ENCODE results near the gene CREB3L2.
"Not testable (repeated sequence)": the region's sequence is repeated elsewhere in the genome, so short reads cannot be mapped to it uniquely, and the experiment has no call there.

The CREB3L2 gene

GRCh38 chr7:138014201-138014600 lies 12.3 kb upstream of the CREB3L2 start:
- not testable (repeated sequence) for DNase-seq (ENCODE audit: extremely low read depth in 1 of 2, low read depth in 1 of 2)

GRCh38 chr7:138009350-138009653 lies 7.4 kb upstream of the CREB3L2 start:
- no peak for DNase-seq (ENCODE audit: extremely low read depth in 1 of 2, low read depth in 1 of 2)

GRCh38 chr7:138008588-138009349 lies 6.9 kb upstream of the CREB3L2 start:
- no peak for DNase-seq (ENCODE audit: extremely low read depth in 1 of 2, low read depth in 1 of 2)

GRCh38 chr7:138008019-138008587 lies 6.2 kb upstream of the CREB3L2 start:
- no peak for DNase-seq (ENCODE audit: extremely low read depth in 1 of 2, low read depth in 1 of 2)

DNA sequence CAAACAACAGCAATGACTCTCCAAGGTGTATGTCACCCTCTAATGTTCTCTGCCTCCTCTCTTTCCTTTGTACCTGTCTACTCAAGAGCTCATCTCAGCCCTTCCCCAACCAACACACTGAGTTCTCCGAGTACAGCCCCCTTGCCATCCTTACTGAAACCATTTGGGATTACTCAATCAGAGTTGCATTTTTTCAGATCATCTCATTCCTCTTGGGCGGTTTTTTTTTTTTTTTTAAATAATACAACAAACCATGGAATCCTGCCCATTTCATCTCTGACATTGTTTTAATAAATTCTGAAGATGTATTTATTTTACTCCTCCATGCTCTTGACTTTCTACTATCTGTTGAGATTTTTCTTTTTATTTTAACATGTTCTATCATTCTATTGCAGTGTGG lies 4.2 kb upstream of the CREB3L2 start:
- no peak for DNase-seq (ENCODE audit: extremely low read depth in 1 of 2, low read depth in 1 of 2)

- DNase-seq (ENCODE audit: extremely low read depth in 1 of 2, low read depth in 1 of 2): no peak
Observed at GRCh38 chr7:138004936-138005335, 3.0 kb upstream of the CREB3L2 start.

- no peak for DNase-seq (ENCODE audit: extremely low read depth in 1 of 2, low read depth in 1 of 2)
Observed at GRCh38 chr7:138004046-138004445, 2.2 kb upstream of the CREB3L2 start.

GRCh38 chr7:138002828-138003189 lies 923 bp upstream of the CREB3L2 start:
- DNase-seq (ENCODE audit: extremely low read depth in 1 of 2, low read depth in 1 of 2): no peak

DNA sequence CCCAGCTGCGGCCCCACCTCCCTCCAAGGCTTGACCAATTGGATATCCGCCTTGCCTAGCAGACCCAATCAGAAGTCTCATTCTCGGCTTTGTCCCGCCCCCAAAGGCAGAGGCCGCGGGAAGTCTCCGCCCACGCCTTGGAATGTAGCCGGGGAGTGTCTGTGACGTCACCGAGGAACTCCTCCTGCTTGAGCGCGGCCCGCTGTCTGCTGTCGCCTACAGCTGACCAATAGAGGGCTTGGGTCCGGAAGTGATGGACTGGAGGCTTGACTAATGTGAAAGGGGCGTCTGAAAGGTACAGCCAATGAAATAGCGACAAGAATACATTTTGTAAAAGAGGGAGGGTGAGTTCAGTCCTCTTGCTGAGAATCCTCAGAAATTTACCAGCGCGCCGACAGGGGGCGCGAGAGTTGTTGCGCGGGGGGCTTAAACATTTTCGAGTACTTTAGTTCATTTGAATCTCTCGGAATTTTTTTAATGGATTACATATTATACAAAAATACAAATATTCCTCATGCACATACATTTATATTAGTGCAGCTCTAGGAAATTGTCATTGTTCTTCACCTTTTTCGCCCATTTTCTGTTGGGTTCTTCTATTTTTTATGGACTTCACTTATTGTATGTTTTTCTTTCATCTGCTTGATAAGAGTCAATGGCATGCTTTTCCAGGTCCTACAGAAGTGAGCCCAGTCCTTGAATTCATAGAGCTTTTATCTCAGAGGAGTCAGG lies 376 bp upstream of the CREB3L2 start:
- DNase-seq (ENCODE audit: extremely low read depth in 1 of 2, low read depth in 1 of 2): peak; percentile 89 to 95

- no peak for DNase-seq (ENCODE audit: extremely low read depth in 1 of 2, low read depth in 1 of 2)
Observed at GRCh38 chr7:138000081-138000701, 1.7 kb downstream of the CREB3L2 start.

DNA sequence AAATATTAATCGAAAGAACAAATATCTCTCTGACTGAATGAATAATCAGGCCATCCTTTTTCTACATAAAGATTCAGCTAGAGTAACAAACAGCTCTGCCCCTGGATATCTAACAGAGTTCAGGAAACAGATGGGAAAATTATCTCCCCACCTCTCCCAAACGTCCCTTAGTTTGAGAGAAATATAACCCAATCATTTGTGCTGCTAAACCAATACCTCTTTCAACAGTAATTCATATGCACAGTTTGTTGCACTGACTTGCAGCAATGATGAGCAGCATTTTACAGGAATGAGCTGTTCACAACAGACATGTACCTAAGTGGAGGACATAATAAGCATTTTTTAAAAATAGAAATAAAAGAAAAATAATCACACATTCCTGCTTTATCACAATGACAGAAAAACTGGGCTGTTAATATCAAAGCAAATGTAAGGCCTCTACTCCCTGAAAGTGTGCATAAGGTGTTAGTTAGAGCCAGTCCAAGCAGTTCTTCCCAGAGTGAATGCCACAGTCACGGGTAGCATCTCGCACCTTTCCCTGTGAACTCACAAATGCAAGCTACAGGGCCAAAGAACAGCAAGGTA lies 2.3 kb downstream of the CREB3L2 start:
- no peak for DNase-seq (ENCODE audit: extremely low read depth in 1 of 2, low read depth in 1 of 2)

GRCh38 chr7:137998250-137998649 lies 3.6 kb downstream of the CREB3L2 start:
- DNase-seq (ENCODE audit: extremely low read depth in 1 of 2, low read depth in 1 of 2): no peak

DNA sequence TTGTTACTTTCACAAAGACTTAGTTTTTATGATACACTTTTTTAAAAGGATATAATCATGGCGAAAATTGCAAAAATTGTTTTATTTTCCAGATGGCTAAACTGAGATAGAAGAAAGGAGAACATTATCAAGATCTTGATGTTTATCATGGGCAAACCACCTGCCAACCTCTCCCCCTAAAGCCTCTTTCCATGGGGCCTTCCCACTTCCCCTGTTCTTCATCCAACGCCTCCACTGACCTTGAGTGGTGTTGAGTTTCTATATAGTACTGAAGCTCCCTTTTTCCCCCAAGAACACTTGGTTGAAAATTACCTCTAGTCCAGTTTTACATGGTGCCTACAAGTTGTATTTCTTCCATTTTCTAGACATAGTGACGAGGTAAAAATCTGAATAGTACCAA lies 5.0 kb downstream of the CREB3L2 start:
- no peak for DNase-seq (ENCODE audit: extremely low read depth in 1 of 2, low read depth in 1 of 2)

DNA sequence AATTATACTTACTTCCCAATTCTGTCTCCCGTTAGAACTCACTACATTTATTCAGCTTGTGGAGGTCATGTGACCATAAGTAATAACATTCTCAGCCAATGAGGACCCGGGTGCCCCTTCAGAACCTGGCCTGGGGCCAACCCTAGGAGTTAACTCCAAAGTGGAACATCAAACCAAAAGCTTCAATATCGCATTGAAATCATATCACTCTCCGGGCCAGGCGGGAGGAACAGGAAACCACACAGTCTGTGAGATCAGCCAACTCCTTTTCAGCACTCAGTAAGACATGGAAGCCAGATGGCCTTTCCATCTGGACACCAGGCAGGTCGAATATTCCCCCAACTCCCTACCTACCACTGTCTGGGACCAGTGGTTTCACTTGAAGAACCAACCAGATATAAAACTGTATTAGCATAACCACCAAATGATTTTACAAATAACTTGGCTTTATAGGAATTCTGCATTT lies 5.5 kb downstream of the CREB3L2 start:
- DNase-seq (ENCODE audit: extremely low read depth in 1 of 2, low read depth in 1 of 2): no peak

DNA sequence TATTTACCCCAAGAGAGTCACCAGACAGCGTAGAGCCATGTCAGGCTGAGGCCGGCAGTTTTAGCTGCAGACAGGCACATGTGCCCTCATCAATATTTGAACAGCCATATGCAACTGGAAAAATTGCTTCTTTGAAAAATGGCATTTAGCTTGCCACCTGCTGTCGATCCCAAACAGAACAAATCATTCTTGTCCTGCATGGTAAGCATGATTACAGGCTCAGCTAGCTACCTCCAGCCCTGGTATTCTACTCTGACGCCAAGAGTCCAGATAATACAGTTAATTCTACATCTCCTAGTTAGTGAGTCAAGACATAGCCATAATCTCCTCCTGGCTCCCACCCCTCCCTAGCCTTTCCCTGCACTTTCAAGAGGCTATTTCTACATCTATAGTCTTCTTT lies 7.7 kb downstream of the CREB3L2 start:
- DNase-seq (ENCODE audit: extremely low read depth in 1 of 2, low read depth in 1 of 2): no peak

GRCh38 chr7:137993395-137993743 lies 8.5 kb downstream of the CREB3L2 start:
- DNase-seq (ENCODE audit: extremely low read depth in 1 of 2, low read depth in 1 of 2): no peak

DNA sequence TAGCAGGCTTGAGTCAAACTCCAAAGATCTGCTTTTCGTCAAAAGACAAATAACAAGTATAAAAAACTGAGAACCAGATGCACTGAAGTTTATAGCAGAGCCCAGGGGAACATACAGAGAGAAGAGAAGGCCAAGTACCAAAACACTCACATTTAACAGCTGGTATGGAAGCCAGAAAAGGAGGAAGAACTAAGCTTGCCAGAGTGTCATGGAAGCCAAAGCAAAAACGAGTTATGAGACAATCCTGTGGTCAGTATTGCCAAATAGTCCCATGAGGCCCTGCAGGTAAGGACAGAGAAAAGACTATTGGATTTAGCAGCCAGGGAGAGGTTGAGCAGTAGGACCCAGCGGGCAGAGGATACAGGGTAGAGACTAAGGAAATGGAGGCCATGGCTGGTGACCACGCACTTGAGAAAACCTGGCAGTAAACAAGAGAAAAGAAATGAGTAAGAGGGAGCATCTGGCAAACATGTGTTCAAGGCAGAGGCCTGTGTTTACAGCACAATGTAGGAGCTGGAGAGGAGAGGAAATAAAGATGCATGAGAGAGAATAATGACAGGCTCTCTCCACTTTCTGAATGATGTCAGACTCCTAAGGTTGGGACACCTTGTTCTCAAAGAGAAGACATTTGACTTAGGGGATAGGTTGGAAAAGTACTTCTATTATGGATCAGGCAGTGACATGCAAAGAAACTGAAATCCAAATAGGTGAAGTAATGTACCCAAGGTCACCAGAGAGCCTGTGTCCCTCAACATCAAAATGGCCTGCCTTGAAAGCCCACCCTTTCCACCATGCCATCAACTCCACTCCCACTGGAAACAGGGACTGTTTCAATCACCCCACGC lies 9.1 kb downstream of the CREB3L2 start:
- no peak for DNase-seq (ENCODE audit: extremely low read depth in 1 of 2, low read depth in 1 of 2)

- DNase-seq (ENCODE audit: extremely low read depth in 1 of 2, low read depth in 1 of 2): no peak
Observed at GRCh38 chr7:137992104-137992549, 9.8 kb downstream of the CREB3L2 start.

DNA sequence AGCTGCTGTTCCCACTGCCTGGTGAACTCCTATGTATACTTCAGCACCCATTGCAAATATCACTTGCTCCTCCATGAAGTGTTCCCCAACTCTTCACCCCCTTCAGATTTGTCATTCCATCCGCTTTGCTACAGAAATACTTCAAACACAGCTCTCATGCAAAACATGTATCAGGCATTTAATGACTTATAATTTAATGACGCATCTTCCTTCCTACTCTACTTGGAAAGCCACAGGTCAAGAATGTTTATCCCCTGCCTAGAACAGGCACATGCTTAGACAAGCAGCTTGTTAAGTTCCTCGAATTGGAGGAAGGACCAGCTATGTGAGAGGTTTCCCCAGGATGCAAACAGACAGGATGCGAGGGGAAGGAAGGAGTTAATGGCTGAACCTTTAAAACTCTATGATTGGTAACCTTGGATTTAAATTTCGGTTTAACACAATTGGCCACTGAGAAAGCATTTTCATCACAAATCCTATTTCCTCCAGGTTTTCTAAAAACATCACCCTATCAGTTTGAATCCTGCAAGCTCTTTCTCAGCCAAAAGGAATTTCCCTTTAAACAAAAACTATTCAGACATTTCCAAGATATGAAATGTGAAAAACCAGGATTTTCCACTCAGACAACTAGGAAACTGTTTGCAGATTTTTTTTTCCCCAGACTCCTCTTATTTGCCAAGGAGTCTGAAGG lies 11.5 kb downstream of the CREB3L2 start:
- DNase-seq (ENCODE audit: extremely low read depth in 1 of 2, low read depth in 1 of 2): no peak

- DNase-seq (ENCODE audit: extremely low read depth in 1 of 2, low read depth in 1 of 2): no peak
Observed at GRCh38 chr7:137989590-137989989, 12.3 kb downstream of the CREB3L2 start.
